Ovary (tissue), 3 donors: ENCODE results near the gene RPS21.

ENCODE experiments used
- EP300 ChIP-seq: sonication (generic); formaldehyde crosslinking; IDR thresholded peaks from one replicate; pipeline ENCODE4 v1.6.1; 2017; ENCODE audit warnings: antibody characterized with exemption
- POLR2A ChIP-seq: fragments of 450-650 bp; IDR thresholded peaks from one replicate; pipeline ENCODE4 v1.6.1; 2017; ENCODE audit warnings: antibody characterized with exemption, mild to moderate bottlenecking, moderate library complexity
- TF ChIP-seq, protein P1 (sequence below), 3 donors: fragments of 450-650 bp in 2 of 3; fragments of 200-600 bp in 1 of 3; IDR thresholded peaks; one replicate each; pipeline versions ENCODE4 v1.5.1 to v1.8.0; 2016 to 2022; ENCODE audit warnings: antibody characterized with exemption in 3 of 3, mild to moderate bottlenecking in 1 of 3
- donor health status: DM: no; HTN: no; CAD: no.

DNA sequence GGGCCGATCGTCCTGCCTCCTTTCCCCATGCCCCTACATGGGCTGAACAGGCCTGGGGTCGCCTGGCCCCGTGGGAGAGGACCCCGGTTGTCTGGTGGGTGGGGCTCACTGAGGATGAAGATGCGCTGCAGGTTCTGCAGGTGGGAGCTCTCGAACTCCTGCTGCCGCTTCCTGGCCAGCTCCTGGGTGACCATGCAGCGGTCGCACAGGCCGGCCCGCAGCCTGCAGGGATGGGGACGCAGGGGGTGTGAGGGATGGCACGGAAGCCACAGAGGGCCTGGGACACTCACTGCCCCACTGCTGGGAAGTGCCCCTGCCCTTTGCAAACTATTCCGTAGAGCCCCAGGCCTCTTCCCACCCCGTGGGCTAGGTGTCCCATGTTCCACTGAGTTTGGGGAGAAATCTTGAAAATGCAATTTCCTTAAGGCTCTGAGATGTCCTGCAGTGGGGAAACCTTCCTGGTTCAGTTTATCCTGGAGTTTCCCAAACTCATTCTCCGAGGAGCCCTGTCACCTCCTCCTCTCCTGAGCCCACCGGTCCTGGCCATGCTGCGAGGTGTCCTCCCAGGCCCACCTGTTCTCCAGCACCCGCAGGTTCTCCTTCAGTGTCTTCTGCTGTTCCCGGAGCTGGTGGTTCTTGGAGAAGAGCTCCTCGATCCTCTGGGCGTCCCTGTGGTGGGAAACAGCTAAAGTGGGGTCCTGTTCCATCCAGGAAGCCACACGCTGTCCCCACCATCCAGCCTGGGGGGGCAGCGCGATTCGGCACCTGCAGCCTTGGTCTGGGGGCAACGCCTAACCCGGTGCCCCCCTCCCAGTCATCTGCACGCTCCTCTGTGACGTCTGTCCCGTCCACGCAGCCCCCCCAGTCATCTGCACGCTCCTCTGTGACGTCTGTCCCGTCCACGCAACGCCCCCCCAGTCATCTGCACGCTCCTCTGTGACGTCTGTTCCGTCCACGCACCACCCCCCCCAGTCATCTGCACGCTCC lies 30.0 kb downstream of the RPS21 start:
- TF ChIP-seq, protein P1, sequence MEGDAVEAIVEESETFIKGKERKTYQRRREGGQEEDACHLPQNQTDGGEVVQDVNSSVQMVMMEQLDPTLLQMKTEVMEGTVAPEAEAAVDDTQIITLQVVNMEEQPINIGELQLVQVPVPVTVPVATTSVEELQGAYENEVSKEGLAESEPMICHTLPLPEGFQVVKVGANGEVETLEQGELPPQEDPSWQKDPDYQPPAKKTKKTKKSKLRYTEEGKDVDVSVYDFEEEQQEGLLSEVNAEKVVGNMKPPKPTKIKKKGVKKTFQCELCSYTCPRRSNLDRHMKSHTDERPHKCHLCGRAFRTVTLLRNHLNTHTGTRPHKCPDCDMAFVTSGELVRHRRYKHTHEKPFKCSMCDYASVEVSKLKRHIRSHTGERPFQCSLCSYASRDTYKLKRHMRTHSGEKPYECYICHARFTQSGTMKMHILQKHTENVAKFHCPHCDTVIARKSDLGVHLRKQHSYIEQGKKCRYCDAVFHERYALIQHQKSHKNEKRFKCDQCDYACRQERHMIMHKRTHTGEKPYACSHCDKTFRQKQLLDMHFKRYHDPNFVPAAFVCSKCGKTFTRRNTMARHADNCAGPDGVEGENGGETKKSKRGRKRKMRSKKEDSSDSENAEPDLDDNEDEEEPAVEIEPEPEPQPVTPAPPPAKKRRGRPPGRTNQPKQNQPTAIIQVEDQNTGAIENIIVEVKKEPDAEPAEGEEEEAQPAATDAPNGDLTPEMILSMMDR (IDR thresholded peaks at IDR 0.05) = no peak
- no peak for TF ChIP-seq POLR2A
- no peak for TF ChIP-seq EP300
